Adrenal gland (tissue), 12 donors: ENCODE measurements around the gene PBX3. TPM values are rescaled to one million over a fixed set of nuclear protein-coding genes. Genes with fewer than 3 reads are reported as not detected.
A peak's percentile ranks its signal among the peaks of the same experiment; 100 is the strongest.

ENCODE experiments used
- DNase-seq, 7 donors: peaks; one replicate each; pipeline ENCODE4 v3.0.0-alpha.2; 2019 to 2020
- H3K27ac ChIP-seq, 5 donors: fragments of 200-600 bp; sonication (generic) in 4 of 5; 1 replicate in 3 of 5; 2 replicates in 2 of 5; pipeline versions ENCODE4 v1.5.1 to v1.8.0; 2016 to 2020; ENCODE audit warnings: mild to moderate bottlenecking in 1 of 5
- H3K27me3 ChIP-seq: fragments of 200-600 bp; 2 replicates; pipeline ENCODE4 v1.8.0; 2021
- H3K36me3 ChIP-seq, 2 donors: fragments of 200-600 bp; replicated peaks in 1 of 2; 1 replicate in 1 of 2; 2 replicates in 1 of 2; pipeline versions ENCODE4 v1.5.1 to v1.8.0; 2018 to 2022
- H3K4me1 ChIP-seq, 2 donors: fragments of 200-600 bp; replicated peaks in 1 of 2; 1 replicate in 1 of 2; 2 replicates in 1 of 2; pipeline versions ENCODE4 v1.5.1 to v1.8.0; 2018 to 2021
- H3K4me3 ChIP-seq, 4 donors: fragments of 200-600 bp; sonication (generic) in 3 of 4; one replicate each; pipeline ENCODE4 v1.5.1; 2016 to 2018
- H3K9me3 ChIP-seq, 3 donors: fragments of 200-600 bp; sonication (generic) in 1 of 3; replicated peaks in 1 of 3; 1 replicate in 2 of 3; 2 replicates in 1 of 3; pipeline versions ENCODE4 v1.5.1 to v1.8.0; 2016 to 2021
- POLR2A ChIP-seq, 2 donors: fragments of 450-650 bp; IDR thresholded peaks; one replicate each; pipeline ENCODE4 v1.6.1; 2017; ENCODE audit warnings: antibody characterized with exemption in 2 of 2, mild to moderate bottlenecking in 2 of 2, moderate library complexity in 1 of 2
- WGBS, 4 donors: extraction: QIAGEN DNeasy Blood & Tissue Kit in 2 of 4; methylation state at CpG; one replicate each; pipeline versions ENCODE4 v1.1.5 to v1.1.7; 2013 to 2017; 5-methylcytosine and 5-hydroxymethylcytosine counted together
- intact Hi-C, 2 donors: fragments of 100-400 bp; cut with DNase I; formaldehyde crosslinking; loops; one replicate each; pipeline versions ENCODE4 v1.14.1 to v1.15.0; 2022 to 2023
- polyA plus RNA-seq, 3 donors: library from polyadenylated mRNA; stranded (reverse); fragments of 200-250 nt in 2 of 3; fragments of 350-450 nt in 1 of 3; fragmentation: Illumina TruSeq in 1 of 3; extraction: RNeasy Lipid Tissue Mini Kit (QIAGEN cat#74804) in 1 of 3; gene quantifications; one replicate each; pipeline ENCODE4 v1.2.3, GENCODE V29; 2013 to 2014
- total RNA-seq, 9 donors: library from RNA; depleted of rRNA in 4 of 9; stranded (reverse); fragments of >200 nt in 4 of 9; fragments of 120-200 nt in 1 of 9; fragmentation: NEBNext Ultra II Directional in 1 of 9; extraction: Animal tissue kit (Norgen Biotek cat#: 25700) in 1 of 9; gene quantifications; one replicate each; pipeline versions ENCODE4 v1.1.0 to v1.2.4, GENCODE V29; 2013 to 2023
- TF ChIP-seq, protein P1 (sequence below), 6 experiments: fragments of 450-650 bp in 4 of 6; fragments of 200-600 bp in 2 of 6; sonication (generic) in 1 of 6; IDR thresholded peaks; 1 replicate in 5 of 6; 2 replicates in 1 of 6; pipeline versions ENCODE4 v1.5.1 to v1.8.0; 2016 to 2021; ENCODE audit warnings: antibody characterized with exemption in 6 of 6, mild to moderate bottlenecking in 2 of 6, moderate library complexity in 1 of 6
- donor health status: healthy with polysubstance abuse.
- donor health status: Bipolar disorder and iron deficiency.
- donor health status: DM: yes; HTN: yes; CAD: no.
- donor health status: DM: no; HTN: no; CAD: no.
- donor health status: DM: no; HTN: no; CAD: no.
- donor health status: DM: yes; HTN: yes; CAD: no.

The PBX3 gene
- total and polyA plus RNA-seq, 12 donors, result 18.3 to 231 (median 133) TPM

DNA sequence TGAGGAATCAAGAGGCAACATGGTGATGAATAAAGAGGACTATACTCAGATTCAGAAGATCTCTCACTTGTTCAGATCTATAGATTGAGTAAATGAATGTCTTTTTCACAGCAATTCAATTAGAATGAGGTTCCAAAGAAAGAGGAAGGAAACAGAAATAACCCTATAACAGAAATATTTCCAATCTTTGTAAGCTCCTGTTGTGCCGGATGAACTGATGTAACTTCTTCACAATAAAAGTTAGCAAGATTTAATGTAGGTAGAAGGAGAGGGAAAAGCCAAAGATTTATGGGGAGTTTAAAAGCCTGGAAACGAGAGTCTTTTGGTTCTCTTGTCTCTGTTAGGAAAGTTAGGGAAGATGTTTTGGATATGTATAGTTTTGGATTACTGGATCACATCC, 92.1 kb downstream of the PBX3 start:
- peaks cover 0 to 35% of the 10 kb centered on the region in 2 donors for H3K4me1 ChIP-seq
- H3K4me3 ChIP-seq, result no peak overlapping the region
- H3K9me3 ChIP-seq, result no peaks in the 10 kb centered on the region
- WGBS, 4 donors, result 55 to 73% (median 58%) methylated on average over 2 of the region's 2 CpGs
- no peak for DNase-seq
- no peaks in the 10 kb centered on the region for H3K27me3 ChIP-seq
- H3K27ac ChIP-seq, result no peak overlapping the region
- intact Hi-C loops, result no loop called here
- TF ChIP-seq, protein P1, sequence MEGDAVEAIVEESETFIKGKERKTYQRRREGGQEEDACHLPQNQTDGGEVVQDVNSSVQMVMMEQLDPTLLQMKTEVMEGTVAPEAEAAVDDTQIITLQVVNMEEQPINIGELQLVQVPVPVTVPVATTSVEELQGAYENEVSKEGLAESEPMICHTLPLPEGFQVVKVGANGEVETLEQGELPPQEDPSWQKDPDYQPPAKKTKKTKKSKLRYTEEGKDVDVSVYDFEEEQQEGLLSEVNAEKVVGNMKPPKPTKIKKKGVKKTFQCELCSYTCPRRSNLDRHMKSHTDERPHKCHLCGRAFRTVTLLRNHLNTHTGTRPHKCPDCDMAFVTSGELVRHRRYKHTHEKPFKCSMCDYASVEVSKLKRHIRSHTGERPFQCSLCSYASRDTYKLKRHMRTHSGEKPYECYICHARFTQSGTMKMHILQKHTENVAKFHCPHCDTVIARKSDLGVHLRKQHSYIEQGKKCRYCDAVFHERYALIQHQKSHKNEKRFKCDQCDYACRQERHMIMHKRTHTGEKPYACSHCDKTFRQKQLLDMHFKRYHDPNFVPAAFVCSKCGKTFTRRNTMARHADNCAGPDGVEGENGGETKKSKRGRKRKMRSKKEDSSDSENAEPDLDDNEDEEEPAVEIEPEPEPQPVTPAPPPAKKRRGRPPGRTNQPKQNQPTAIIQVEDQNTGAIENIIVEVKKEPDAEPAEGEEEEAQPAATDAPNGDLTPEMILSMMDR (IDR thresholded peaks at IDR 0.05), result no peak
- no peak for TF ChIP-seq POLR2A (IDR thresholded peaks at IDR 0.05)
- no peaks in the 10 kb centered on the region for H3K36me3 ChIP-seq

DNA sequence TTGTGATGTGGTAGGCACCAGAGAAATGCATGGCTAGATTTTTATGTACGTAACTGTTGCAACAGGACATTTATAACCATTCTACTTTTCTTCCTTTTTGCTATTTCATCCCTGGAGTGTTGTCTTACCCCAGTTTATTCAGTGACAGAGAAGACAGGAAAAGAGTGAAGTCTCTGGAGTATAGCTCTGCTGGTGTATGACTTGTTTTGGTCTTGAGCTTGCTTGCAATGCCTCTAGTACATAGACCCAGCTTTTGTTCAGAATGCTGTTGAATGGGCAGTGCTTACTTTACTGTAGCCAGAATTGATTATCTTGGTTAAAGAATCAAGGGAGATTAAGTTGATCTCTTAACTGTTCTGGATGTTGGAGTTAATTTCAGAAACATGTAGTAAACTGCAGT, 94.3 kb downstream of the PBX3 start:
- Histone ChIP-seq H3K36me3 (no peaks in the 10 kb centered on the region), H3K27ac (no peak overlapping the region), H3K4me1 (peaks cover 0 to 50% of the 10 kb centered on the region in 2 donors), H3K27me3 (no peaks in the 10 kb centered on the region), H3K9me3 (no peaks in the 10 kb centered on the region), H3K4me3 (no peak overlapping the region)
- TF ChIP-seq POLR2A (IDR thresholded peaks at IDR 0.05), result no peak
- TF ChIP-seq, protein P1 (IDR thresholded peaks at IDR 0.05), result no peak
- 77 to 98% (median 88%) methylated on average over 1 of the region's 1 CpG for WGBS, 4 donors
- intact Hi-C loops, result no loop called here
- DNase-seq, result no peak

DNA sequence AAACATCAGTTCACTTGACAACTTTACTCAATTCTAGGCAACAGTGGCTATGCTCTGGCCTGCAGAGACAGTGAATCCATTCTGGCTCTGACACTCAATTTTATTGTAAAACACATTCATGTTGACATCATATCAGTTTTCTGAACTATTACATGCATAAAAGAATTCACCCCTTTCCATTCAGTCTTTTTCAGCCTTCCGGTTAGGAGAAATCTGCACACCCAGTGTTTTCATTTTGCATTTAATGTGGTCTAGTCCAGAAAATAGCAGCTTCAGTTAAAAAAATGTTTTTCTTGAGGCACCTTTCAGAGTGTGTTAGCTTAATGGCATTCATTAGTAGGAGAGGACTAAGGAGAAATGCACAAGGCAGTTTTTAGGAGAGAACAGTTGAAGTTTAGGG, 95.1 kb downstream of the PBX3 start:
- no peaks in the 10 kb centered on the region for H3K36me3 ChIP-seq
- no peak for DNase-seq
- intact Hi-C loops, result no loop called here
- WGBS, 4 donors, result 87 to 93% (median 90%) methylated on average over 1 of the region's 1 CpG
- no peak overlapping the region for H3K4me3 ChIP-seq
- H3K9me3 ChIP-seq, result no peaks in the 10 kb centered on the region
- H3K27me3 ChIP-seq, result no peaks in the 10 kb centered on the region
- TF ChIP-seq, protein P1 (IDR thresholded peaks at IDR 0.05), result no peak
- peaks cover 0 to 50% of the 10 kb centered on the region in 2 donors for H3K4me1 ChIP-seq
- peak overlapping the region in 3 of 5 donors; percentile 20 to 67 (median 35) for H3K27ac ChIP-seq

DNA sequence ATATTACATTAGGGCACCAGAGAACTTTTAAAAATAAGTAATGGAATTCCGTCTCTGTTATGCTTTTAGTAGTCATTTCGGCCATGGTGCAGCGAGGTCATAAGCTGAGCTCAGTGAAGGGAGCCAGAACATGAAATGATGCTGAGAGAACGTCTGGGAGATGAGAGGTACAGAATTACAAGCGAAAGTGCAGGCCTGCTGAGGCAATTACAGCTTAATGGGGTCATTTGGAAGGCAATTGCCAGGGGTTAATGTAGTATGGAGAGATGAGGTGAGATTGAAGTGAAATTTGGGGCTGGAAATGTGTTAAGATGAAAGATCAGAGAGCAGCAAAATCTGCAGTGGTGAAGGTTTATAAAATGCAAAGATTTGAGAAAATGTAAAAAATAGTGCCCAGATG, 96.5 kb downstream of the PBX3 start:
- H3K9me3 ChIP-seq, result no peaks in the 10 kb centered on the region
- no peak overlapping the region for H3K4me3 ChIP-seq
- peak in 4 of 7 donors; percentile 21 to 73 (median 39) for DNase-seq
- H3K27me3 ChIP-seq, result no peaks in the 10 kb centered on the region
- no peaks in the 10 kb centered on the region for H3K36me3 ChIP-seq
- H3K4me1 ChIP-seq, result peaks cover 0 to 48% of the 10 kb centered on the region in 2 donors
- TF ChIP-seq, protein P1 (IDR thresholded peaks at IDR 0.05), result no peak
- no peak for TF ChIP-seq POLR2A (IDR thresholded peaks at IDR 0.05)
- H3K27ac ChIP-seq, result peak overlapping the region in 3 of 5 donors; percentile 19 to 67 (median 48)
- 47 to 61% (median 52%) methylated on average over 5 of the region's 5 CpGs for WGBS, 4 donors
- intact Hi-C loops, result no loop called here
